GM12875 (cell line): ENCODE data around the gene OR5B21.

Source experiments
- H3K4me3 ChIP-seq: one replicate; pipeline ENCODE4 v1.5.1; 2011; ENCODE audit warnings: low read depth, low read length, control low read depth
- CTCF ChIP-seq: IDR thresholded peaks from 2 replicates; pipeline ENCODE4 v1.5.1; 2011; ENCODE audit warnings: low read depth, mild to moderate bottlenecking, control low read depth, inconsistent platforms, low read length, moderate library complexity, borderline replicate concordance; ENCODE audit not compliant: insufficient read depth

Gene OR5B21

GRCh38 chr11:58497951-58498350, 10.0 kb downstream of the OR5B21 start:
- TF ChIP-seq CTCF = no peak
- H3K4me3 ChIP-seq = no peak overlapping the region

- no peak for TF ChIP-seq CTCF
- no peak overlapping the region for H3K4me3 ChIP-seq
Measured at GRCh38 chr11:58495906-58496305, 12.0 kb downstream of the OR5B21 start.

GRCh38 chr11:58494101-58494500, 13.8 kb downstream of the OR5B21 start:
- no peak for TF ChIP-seq CTCF
- no peak overlapping the region for H3K4me3 ChIP-seq

- H3K4me3 ChIP-seq = no peak overlapping the region
- no peak for TF ChIP-seq CTCF
Measured at GRCh38 chr11:58493676-58494075, 14.2 kb downstream of the OR5B21 start.

- TF ChIP-seq CTCF = no peak
- H3K4me3 ChIP-seq = no peak overlapping the region
Measured at GRCh38 chr11:58490827-58491226, 17.1 kb downstream of the OR5B21 start.

GRCh38 chr11:58487170-58487569, 20.7 kb downstream of the OR5B21 start:
- H3K4me3 ChIP-seq = no peak overlapping the region
- TF ChIP-seq CTCF = no peak

- no peak overlapping the region for H3K4me3 ChIP-seq
- no peak for TF ChIP-seq CTCF
Measured at GRCh38 chr11:58485961-58486360, 21.9 kb downstream of the OR5B21 start.
